T-helper 1 cell treated with Interleukin-12 subunit alpha and Interleukin-12 subunit beta and Interleukin-4 antibody, amounts not matched to agents 30 μg/mL and 1 μg/mL, for 36 hours (primary cell): ENCODE measurements around the gene MRPS10.

Experiments used
- H3K27ac Mint-ChIP-seq: one replicate; pipeline ENCODE4 v1.8.0; 2021; ENCODE audit warnings: mild to moderate bottlenecking, mixed read lengths
- H3K27me3 Mint-ChIP-seq: one replicate; pipeline ENCODE4 v1.8.0; 2021; ENCODE audit warnings: low read depth, mixed read lengths
- H3K36me3 Mint-ChIP-seq: one replicate; pipeline ENCODE4 v1.8.0; 2021; ENCODE audit warnings: low read depth, mixed read lengths
- H3K4me1 Mint-ChIP-seq: one replicate; pipeline ENCODE4 v1.8.0; 2021; ENCODE audit warnings: low read depth, mixed read lengths
- H3K4me3 Mint-ChIP-seq: one replicate; pipeline ENCODE4 v1.8.0; 2021; ENCODE audit warnings: mild to moderate bottlenecking, moderate library complexity, mixed read lengths
- H3K9me3 Mint-ChIP-seq: one replicate; pipeline ENCODE4 v1.8.0; 2021; ENCODE audit warnings: mixed read lengths

The MRPS10 gene

GRCh38 chr6:42162812-42163211, 54.8 kb downstream of the MRPS10 start:
- H3K9me3 Mint-ChIP-seq: no peaks in the 10 kb centered on the region
- no peaks in the 10 kb centered on the region for H3K36me3 Mint-ChIP-seq
- H3K27ac Mint-ChIP-seq: no peak overlapping the region
- H3K4me1 Mint-ChIP-seq: peaks cover 5% of the 10 kb centered on the region
- peaks cover 11% of the 10 kb centered on the region for H3K27me3 Mint-ChIP-seq
- no peak overlapping the region for H3K4me3 Mint-ChIP-seq

- Mint-ChIP-seq H3K4me1 (peaks cover 5% of the 10 kb centered on the region), H3K9me3 (no peaks in the 10 kb centered on the region), H3K4me3 (no peak overlapping the region), H3K36me3 (no peaks in the 10 kb centered on the region), H3K27me3 (peaks cover 11% of the 10 kb centered on the region), H3K27ac (no peak overlapping the region)
Measured at GRCh38 chr6:42162384-42162783, 55.3 kb downstream of the MRPS10 start.

GRCh38 chr6:42159431-42160024, 58.1 kb downstream of the MRPS10 start:
- no peak overlapping the region for H3K27ac Mint-ChIP-seq

GRCh38 chr6:42158631-42159030, 59.0 kb downstream of the MRPS10 start:
- H3K27ac Mint-ChIP-seq: no peak overlapping the region
- H3K4me1 Mint-ChIP-seq: no peaks in the 10 kb centered on the region
- no peaks in the 10 kb centered on the region for H3K36me3 Mint-ChIP-seq
- no peak overlapping the region for H3K4me3 Mint-ChIP-seq
- H3K9me3 Mint-ChIP-seq: no peaks in the 10 kb centered on the region
- H3K27me3 Mint-ChIP-seq: peaks cover 11% of the 10 kb centered on the region

More at GRCh38 chr6:42159431-42160024, 58.1 kb downstream of the MRPS10 start:
- H3K9me3 Mint-ChIP-seq: no peaks in the 10 kb centered on the region
- H3K36me3 Mint-ChIP-seq: no peaks in the 10 kb centered on the region
- H3K4me3 Mint-ChIP-seq: no peak overlapping the region
- H3K27me3 Mint-ChIP-seq: peaks cover 11% of the 10 kb centered on the region
- H3K4me1 Mint-ChIP-seq: no peaks in the 10 kb centered on the region

GRCh38 chr6:42158011-42158410, 59.6 kb downstream of the MRPS10 start:
- no peaks in the 10 kb centered on the region for H3K9me3 Mint-ChIP-seq
- no peaks in the 10 kb centered on the region for H3K36me3 Mint-ChIP-seq
- peaks cover 11% of the 10 kb centered on the region for H3K27me3 Mint-ChIP-seq
- no peak overlapping the region for H3K27ac Mint-ChIP-seq
- H3K4me3 Mint-ChIP-seq: no peak overlapping the region
- no peaks in the 10 kb centered on the region for H3K4me1 Mint-ChIP-seq
